ENCODE measurements around the gene DICER1. TPM values are rescaled to one million over a fixed set of nuclear protein-coding genes. Genes with fewer than 3 reads are reported as not detected.

DICER1 gene
- total and polyA plus RNA-seq, 3 donors from 2014 or later, result 31.7 to 111 (median 88.1) TPM

DNA sequence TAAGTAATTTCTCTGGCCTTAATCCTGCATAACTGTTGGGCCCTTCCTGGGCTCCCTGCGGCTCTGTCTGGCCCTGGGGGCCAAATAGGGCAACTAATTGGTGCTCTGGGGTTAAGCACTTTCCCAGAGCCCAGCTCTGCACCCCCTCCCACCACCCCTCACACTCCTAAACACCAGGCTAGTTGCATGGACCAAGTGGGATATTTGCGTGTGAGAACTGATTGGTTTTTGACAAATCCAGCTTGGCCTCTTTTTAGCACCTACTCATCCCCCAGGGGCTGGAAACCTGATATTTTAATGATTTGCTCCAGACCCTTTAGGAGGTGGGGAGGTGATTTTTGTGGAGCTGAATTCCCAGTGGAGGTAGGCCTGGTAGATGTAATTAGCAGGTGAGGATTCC, 91.9 kb downstream of the DICER1 start:
- WGBS, 2 donors, result 55 to 83% methylated on average over 2 of the region's 2 CpGs
- TF ChIP-seq, protein P1, sequence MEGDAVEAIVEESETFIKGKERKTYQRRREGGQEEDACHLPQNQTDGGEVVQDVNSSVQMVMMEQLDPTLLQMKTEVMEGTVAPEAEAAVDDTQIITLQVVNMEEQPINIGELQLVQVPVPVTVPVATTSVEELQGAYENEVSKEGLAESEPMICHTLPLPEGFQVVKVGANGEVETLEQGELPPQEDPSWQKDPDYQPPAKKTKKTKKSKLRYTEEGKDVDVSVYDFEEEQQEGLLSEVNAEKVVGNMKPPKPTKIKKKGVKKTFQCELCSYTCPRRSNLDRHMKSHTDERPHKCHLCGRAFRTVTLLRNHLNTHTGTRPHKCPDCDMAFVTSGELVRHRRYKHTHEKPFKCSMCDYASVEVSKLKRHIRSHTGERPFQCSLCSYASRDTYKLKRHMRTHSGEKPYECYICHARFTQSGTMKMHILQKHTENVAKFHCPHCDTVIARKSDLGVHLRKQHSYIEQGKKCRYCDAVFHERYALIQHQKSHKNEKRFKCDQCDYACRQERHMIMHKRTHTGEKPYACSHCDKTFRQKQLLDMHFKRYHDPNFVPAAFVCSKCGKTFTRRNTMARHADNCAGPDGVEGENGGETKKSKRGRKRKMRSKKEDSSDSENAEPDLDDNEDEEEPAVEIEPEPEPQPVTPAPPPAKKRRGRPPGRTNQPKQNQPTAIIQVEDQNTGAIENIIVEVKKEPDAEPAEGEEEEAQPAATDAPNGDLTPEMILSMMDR (IDR thresholded peaks at IDR 0.05), result no peak
- no peak for TF ChIP-seq POLR2A (IDR thresholded peaks at IDR 0.05)
- intact Hi-C loops (cut with DNase I; ENCODE audit: low total_unique reads), result no loop called here
- H3K27me3 ChIP-seq, result no peaks in the 10 kb centered on the region
- no peaks in the 10 kb centered on the region for H3K4me1 ChIP-seq
- no peak overlapping the region for H3K27ac ChIP-seq
- no peaks in the 10 kb centered on the region for H3K9me3 ChIP-seq
- no peaks in the 10 kb centered on the region for H3K36me3 ChIP-seq (ENCODE audit: low read depth, missing control alignments)
- DNase-seq, result no peak
- no peak overlapping the region for H3K4me3 ChIP-seq

GRCh38 chr14:95064734-95065133, 92.6 kb downstream of the DICER1 start:
- no peaks in the 10 kb centered on the region for H3K9me3 ChIP-seq
- TF ChIP-seq, protein P1 (IDR thresholded peaks at IDR 0.05), result no peak
- TF ChIP-seq POLR2A (IDR thresholded peaks at IDR 0.05), result no peak
- no peaks in the 10 kb centered on the region for H3K36me3 ChIP-seq (ENCODE audit: low read depth, missing control alignments)
- intact Hi-C loops (cut with DNase I; ENCODE audit: low total_unique reads), result no loop called here
- 94 to 95% methylated on average over 2 of the region's 2 CpGs for WGBS, 2 donors
- H3K4me3 ChIP-seq, result no peak overlapping the region
- no peak for DNase-seq
- H3K27me3 ChIP-seq, result no peaks in the 10 kb centered on the region
- no peaks in the 10 kb centered on the region for H3K4me1 ChIP-seq
- H3K27ac ChIP-seq, result no peak overlapping the region

GRCh38 chr14:95064256-95064655, 93.1 kb downstream of the DICER1 start:
- no peaks in the 10 kb centered on the region for H3K27me3 ChIP-seq
- WGBS, 2 donors, result 96 to 99% methylated on average over 6 of the region's 6 CpGs
- TF ChIP-seq POLR2A (IDR thresholded peaks at IDR 0.05), result no peak
- TF ChIP-seq, protein P1 (IDR thresholded peaks at IDR 0.05), result no peak
- no peaks in the 10 kb centered on the region for H3K9me3 ChIP-seq
- no peak for DNase-seq
- H3K4me3 ChIP-seq, result no peak overlapping the region
- no peaks in the 10 kb centered on the region for H3K36me3 ChIP-seq (ENCODE audit: low read depth, missing control alignments)
- H3K27ac ChIP-seq, result no peak overlapping the region
- no peaks in the 10 kb centered on the region for H3K4me1 ChIP-seq
- intact Hi-C loops (cut with DNase I; ENCODE audit: low total_unique reads), result no loop called here

GRCh38 chr14:95063391-95063790, 93.9 kb downstream of the DICER1 start:
- H3K27me3 ChIP-seq, result no peaks in the 10 kb centered on the region
- WGBS, 2 donors, result 54 to 70% methylated on average over 4 to 5 of the region's 5 CpGs
- no peaks in the 10 kb centered on the region for H3K4me1 ChIP-seq
- H3K36me3 ChIP-seq (ENCODE audit: low read depth, missing control alignments), result no peaks in the 10 kb centered on the region
- no peak for DNase-seq
- H3K27ac ChIP-seq, result no peak overlapping the region
- intact Hi-C loops (cut with DNase I; ENCODE audit: low total_unique reads), result no loop called here
- no peak overlapping the region for H3K4me3 ChIP-seq
- no peaks in the 10 kb centered on the region for H3K9me3 ChIP-seq
- TF ChIP-seq, protein P1 (IDR thresholded peaks at IDR 0.05), result no peak
- no peak for TF ChIP-seq POLR2A (IDR thresholded peaks at IDR 0.05)

DNA sequence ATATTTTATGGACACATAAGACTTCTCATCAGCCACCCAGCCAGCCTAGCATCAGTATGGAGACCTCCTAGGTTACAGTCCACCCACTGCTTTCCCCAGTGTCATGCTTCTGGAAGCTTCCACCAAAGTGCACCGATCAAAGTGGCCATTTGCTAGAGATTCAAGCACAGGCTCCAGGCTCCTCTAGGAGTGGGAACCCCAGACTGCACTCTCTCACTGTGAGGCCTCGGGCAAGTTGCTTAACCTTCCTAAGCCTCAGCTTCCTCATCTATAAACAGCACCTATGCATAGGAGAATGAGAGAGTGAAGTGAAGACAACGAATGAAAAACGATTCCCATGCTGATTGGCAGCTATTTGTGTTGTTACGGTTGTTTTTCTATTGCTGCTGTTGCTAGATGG, 94.4 kb downstream of the DICER1 start:
- H3K4me1 ChIP-seq, result no peaks in the 10 kb centered on the region
- DNase-seq, result no peak
- intact Hi-C loops (cut with DNase I; ENCODE audit: low total_unique reads), result no loop called here
- no peak overlapping the region for H3K4me3 ChIP-seq
- H3K27me3 ChIP-seq, result no peaks in the 10 kb centered on the region
- 85 to 86% methylated on average over 5 of the region's 5 CpGs for WGBS, 2 donors
- H3K27ac ChIP-seq, result no peak overlapping the region
- no peak for TF ChIP-seq POLR2A (IDR thresholded peaks at IDR 0.05)
- TF ChIP-seq, protein P1 (IDR thresholded peaks at IDR 0.05), result no peak
- H3K9me3 ChIP-seq, result no peaks in the 10 kb centered on the region
- H3K36me3 ChIP-seq (ENCODE audit: low read depth, missing control alignments), result no peaks in the 10 kb centered on the region
